ENCODE measurements around the gene PRICKLE2. TPM values are rescaled to one million over a fixed set of nuclear protein-coding genes. Genes with fewer than 3 reads are reported as not detected.

PRICKLE2 gene
- total RNA-seq, 6 experiments from 2014 or later: 2.4 to 4.4 (median 3.3) TPM

GRCh38 chr3:64064804-64065203 is 160.5 kb downstream of the PRICKLE2 start:
- no peaks in the 10 kb centered on the region for H3K27me3 ChIP-seq
- WGBS (ENCODE audit: insufficient coverage, low coverage, low lambda C conversion rate, missing lambda C conversion rate): 52% methylated on average over 2 of the region's 2 CpGs
- no peaks in the 10 kb centered on the region for H3K9me3 ChIP-seq
- H3K36me3 ChIP-seq: no peaks in the 10 kb centered on the region
- H3K4me1 ChIP-seq: no peaks in the 10 kb centered on the region
- TF ChIP-seq CTCF (IDR thresholded peaks at IDR 0.05) (no peak), POLR2A (IDR thresholded peaks at IDR 0.05) (no peak)
- ATAC-seq: no peak
- intact Hi-C loops (cut with DNase I): no loop called here
- DNase-seq: no peak
- H3K27ac ChIP-seq: no peak overlapping the region
- H3K4me3 ChIP-seq: no peak overlapping the region

DNA sequence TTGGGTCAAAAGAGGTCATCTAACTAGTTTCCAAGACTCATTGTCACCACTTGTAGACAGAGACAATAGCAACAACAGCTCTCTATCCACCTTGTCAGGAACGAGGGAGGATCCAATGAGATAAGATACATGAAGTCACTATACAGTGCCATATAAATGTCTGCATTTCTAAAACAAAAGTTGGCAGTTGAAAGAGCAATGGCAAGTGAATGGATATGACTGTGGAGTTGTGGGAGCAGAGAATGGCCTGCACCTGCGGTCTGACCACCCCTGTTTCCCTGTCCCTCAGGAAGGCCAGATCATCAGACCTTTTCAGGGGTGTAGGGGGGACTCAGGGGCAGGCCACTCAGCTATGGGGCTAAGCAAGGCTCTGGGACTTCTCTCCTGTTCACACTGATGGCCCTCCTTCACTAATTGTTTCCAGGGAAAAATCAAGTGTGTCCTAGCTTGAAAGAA is 161.3 kb downstream of the PRICKLE2 start:
- TF ChIP-seq POLR2A (IDR thresholded peaks at IDR 0.05) (no peak), CTCF (IDR thresholded peaks at IDR 0.05) (no peak)
- DNase-seq (no peak), ATAC-seq (no peak)
- Histone ChIP-seq H3K4me1 (no peaks in the 10 kb centered on the region), H3K36me3 (no peaks in the 10 kb centered on the region), H3K4me3 (no peak overlapping the region), H3K27ac (no peak overlapping the region), H3K27me3 (no peaks in the 10 kb centered on the region), H3K9me3 (no peaks in the 10 kb centered on the region)
- intact Hi-C loops (cut with DNase I): no loop called here
- 58% methylated on average over 2 of the region's 2 CpGs for WGBS (ENCODE audit: insufficient coverage, low coverage, low lambda C conversion rate, missing lambda C conversion rate)

GRCh38 chr3:64063207-64063982 is 161.9 kb downstream of the PRICKLE2 start:
- 48% methylated on average over 5 of the region's 5 CpGs for WGBS (ENCODE audit: insufficient coverage, low coverage, low lambda C conversion rate, missing lambda C conversion rate)
- intact Hi-C loops (cut with DNase I): no loop called here
- ATAC-seq: no peak
- Histone ChIP-seq H3K4me3 (no peak overlapping the region), H3K27ac (no peak overlapping the region), H3K4me1 (no peaks in the 10 kb centered on the region), H3K9me3 (no peaks in the 10 kb centered on the region), H3K27me3 (no peaks in the 10 kb centered on the region), H3K36me3 (no peaks in the 10 kb centered on the region)
- TF ChIP-seq POLR2A (IDR thresholded peaks at IDR 0.05) (no peak), CTCF (IDR thresholded peaks at IDR 0.05) (no peak)
- DNase-seq: no peak

DNA sequence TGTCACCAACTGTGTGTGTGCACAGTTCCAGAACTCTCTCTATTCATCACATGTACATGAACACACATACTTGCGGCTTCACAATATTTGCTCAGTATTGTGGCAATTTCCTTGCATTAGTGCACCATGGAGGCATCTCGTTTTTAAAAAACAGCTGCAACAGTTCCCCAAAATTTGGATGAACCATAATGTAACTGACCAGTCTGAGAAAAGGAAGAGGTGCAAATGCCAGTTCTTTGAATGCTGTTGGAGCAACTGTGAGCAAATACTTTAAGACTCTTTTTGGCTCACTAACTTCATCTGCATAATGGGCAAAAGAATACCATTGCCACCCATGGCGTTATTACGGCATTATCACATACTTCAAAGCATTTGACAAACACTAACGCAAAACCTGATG is 163.6 kb downstream of the PRICKLE2 start:
- TF ChIP-seq CTCF (IDR thresholded peaks at IDR 0.05): no peak
- no peak for TF ChIP-seq POLR2A (IDR thresholded peaks at IDR 0.05)
- intact Hi-C loops (cut with DNase I): no loop called here
- Histone ChIP-seq H3K36me3 (no peaks in the 10 kb centered on the region), H3K27ac (no peak overlapping the region), H3K9me3 (no peaks in the 10 kb centered on the region), H3K4me1 (no peaks in the 10 kb centered on the region), H3K27me3 (no peaks in the 10 kb centered on the region), H3K4me3 (no peak overlapping the region)
- DNase-seq (no peak), ATAC-seq (no peak)
- WGBS (ENCODE audit: insufficient coverage, low coverage, low lambda C conversion rate, missing lambda C conversion rate): 54% methylated on average over 4 of the region's 5 CpGs

All from right lobe of liver (tissue), 6 donors.